A204.1 (cell line): Measurements from ENCODE around the gene SERINC2.
"Not testable (repeated sequence)": the region's sequence is repeated elsewhere in the genome, so short reads cannot be mapped to it uniquely, and the experiment has no call there.

Experiments used
- FAIRE-seq: peaks from 2 replicates; lab custom pipeline; 2012; peaks lifted over from hg19 to GRCh38; lab: Jason Lieb, UNC

SERINC2 gene

GRCh38 chr1:31414980-31415370 is 2.0 kb downstream of the SERINC2 start:
- FAIRE-seq = no peak

GRCh38 chr1:31415658-31416057 is 2.6 kb downstream of the SERINC2 start:
- no peak for FAIRE-seq

- no peak for FAIRE-seq
These were observed 3.2 kb downstream of the SERINC2 start for GRCh38 chr1:31416101-31416736.

GRCh38 chr1:31417148-31417547 is 4.1 kb downstream of the SERINC2 start:
- FAIRE-seq = no peak

- no peak for FAIRE-seq
These were observed 5.8 kb downstream of the SERINC2 start for GRCh38 chr1:31418626-31419323.

GRCh38 chr1:31420716-31421115 is 7.7 kb downstream of the SERINC2 start:
- no peak for FAIRE-seq

- no peak for FAIRE-seq
These were observed 8.5 kb downstream of the SERINC2 start for GRCh38 chr1:31421371-31422040.

- peak; percentile 9 for FAIRE-seq
These were observed 9.7 kb downstream of the SERINC2 start for GRCh38 chr1:31422505-31423319.

- no peak for FAIRE-seq
These were observed 10.5 kb downstream of the SERINC2 start for GRCh38 chr1:31423418-31423947.

GRCh38 chr1:31424568-31424967 is 11.6 kb downstream of the SERINC2 start:
- FAIRE-seq = no peak

GRCh38 chr1:31425301-31426081 is 12.5 kb downstream of the SERINC2 start:
- FAIRE-seq = no peak

GRCh38 chr1:31426249-31426922 is 13.4 kb downstream of the SERINC2 start:
- no peak for FAIRE-seq

- FAIRE-seq = no peak
These were observed 14.3 kb downstream of the SERINC2 start for GRCh38 chr1:31427322-31427721.

- no peak for FAIRE-seq
These were observed 15.6 kb downstream of the SERINC2 start for GRCh38 chr1:31428436-31429221.

- FAIRE-seq = no peak
These were observed 16.6 kb downstream of the SERINC2 start for GRCh38 chr1:31429583-31429982.

GRCh38 chr1:31431351-31432257 is 18.6 kb downstream of the SERINC2 start:
- not testable (repeated sequence) for FAIRE-seq

GRCh38 chr1:31432592-31433395 is 19.8 kb downstream of the SERINC2 start:
- no peak for FAIRE-seq

GRCh38 chr1:31433396-31433930 is 20.4 kb downstream of the SERINC2 start:
- FAIRE-seq = no peak
